ENCODE results near the gene MGAT1.

GRCh38 chr5:180791611-180792213 lies 10.9 kb downstream of the MGAT1 start:
- TF ChIP-seq, protein P1, sequence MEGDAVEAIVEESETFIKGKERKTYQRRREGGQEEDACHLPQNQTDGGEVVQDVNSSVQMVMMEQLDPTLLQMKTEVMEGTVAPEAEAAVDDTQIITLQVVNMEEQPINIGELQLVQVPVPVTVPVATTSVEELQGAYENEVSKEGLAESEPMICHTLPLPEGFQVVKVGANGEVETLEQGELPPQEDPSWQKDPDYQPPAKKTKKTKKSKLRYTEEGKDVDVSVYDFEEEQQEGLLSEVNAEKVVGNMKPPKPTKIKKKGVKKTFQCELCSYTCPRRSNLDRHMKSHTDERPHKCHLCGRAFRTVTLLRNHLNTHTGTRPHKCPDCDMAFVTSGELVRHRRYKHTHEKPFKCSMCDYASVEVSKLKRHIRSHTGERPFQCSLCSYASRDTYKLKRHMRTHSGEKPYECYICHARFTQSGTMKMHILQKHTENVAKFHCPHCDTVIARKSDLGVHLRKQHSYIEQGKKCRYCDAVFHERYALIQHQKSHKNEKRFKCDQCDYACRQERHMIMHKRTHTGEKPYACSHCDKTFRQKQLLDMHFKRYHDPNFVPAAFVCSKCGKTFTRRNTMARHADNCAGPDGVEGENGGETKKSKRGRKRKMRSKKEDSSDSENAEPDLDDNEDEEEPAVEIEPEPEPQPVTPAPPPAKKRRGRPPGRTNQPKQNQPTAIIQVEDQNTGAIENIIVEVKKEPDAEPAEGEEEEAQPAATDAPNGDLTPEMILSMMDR (IDR thresholded peaks at IDR 0.05; ENCODE audit: borderline replicate concordance, extremely low read depth, low read length, poor library complexity, severe bottlenecking), result no peak
- no peak for TF ChIP-seq EZH2 (IDR thresholded peaks at IDR 0.05; ENCODE audit: borderline replicate concordance, low read depth, low read length, severe bottlenecking)
